Neuronal stem cell (in vitro differentiated cells): ENCODE results near the gene SELENOF.

Experiments
- DNase-seq: peaks from one replicate; pipeline ENCODE4 v3.0.0-alpha.2; 2013; ENCODE audit warnings: low spot score
- H2AFZ ChIP-seq: one replicate; pipeline ENCODE4 v1.6.1; 2013; ENCODE audit warnings: mild to moderate bottlenecking, low read length, inconsistent platforms
- H2AK5ac ChIP-seq: 2 replicates; pipeline ENCODE4 v1.6.1; 2013; ENCODE audit warnings: low read depth, mild to moderate bottlenecking, inconsistent platforms, low read length, moderate library complexity, mixed read lengths
- H2BK120ac ChIP-seq: 2 replicates; pipeline ENCODE4 v1.6.1; 2013; ENCODE audit warnings: low read depth, mild to moderate bottlenecking, inconsistent platforms, low read length, moderate library complexity, mixed read lengths
- H2BK12ac ChIP-seq: one replicate; pipeline ENCODE4 v1.6.1; 2013; ENCODE audit warnings: low read length, inconsistent platforms
- H2BK15ac ChIP-seq: 2 replicates; pipeline ENCODE4 v1.6.1; 2013; ENCODE audit warnings: mild to moderate bottlenecking, low read length, inconsistent platforms, mixed read lengths
- H2BK5ac ChIP-seq: one replicate; pipeline ENCODE4 v1.6.1; 2013; ENCODE audit warnings: inconsistent platforms, mild to moderate bottlenecking, low read length, moderate library complexity
- H3K14ac ChIP-seq: one replicate; pipeline ENCODE4 v1.6.1; 2013; ENCODE audit warnings: low read length, inconsistent platforms
- H3K18ac ChIP-seq: 2 replicates; pipeline ENCODE4 v1.6.1; 2013; ENCODE audit warnings: low read length, inconsistent platforms
- H3K23ac ChIP-seq: 2 replicates; pipeline ENCODE4 v1.6.1; 2013; ENCODE audit warnings: low read depth, mild to moderate bottlenecking, mixed read lengths, low read length, inconsistent platforms; ENCODE audit not compliant: poor library complexity
- H3K27ac ChIP-seq: replicated peaks from 3 replicates; pipeline ENCODE4 v1.5.1; 2013; ENCODE audit warnings: low read length, inconsistent platforms
- H3K27me3 ChIP-seq, 3 experiments: 2 replicates each; pipeline ENCODE4 v1.6.1; 2013; ENCODE audit warnings: low read length in 3 of 3, mild to moderate bottlenecking in 2 of 3, inconsistent platforms in 1 of 3, low read depth in 1 of 3, mixed read lengths in 1 of 3, moderate library complexity in 1 of 3; ENCODE audit not compliant: control insufficient read depth in 3 of 3, insufficient read depth in 3 of 3
- H3K36me3 ChIP-seq, 2 donors: replicated peaks in 1 of 2; 2 replicates each; pipeline ENCODE4 v1.6.1; 2013; ENCODE audit warnings: low read length in 2 of 2; ENCODE audit not compliant: control insufficient read depth in 2 of 2, insufficient read depth in 2 of 2
- H3K4ac ChIP-seq: 2 replicates; pipeline ENCODE4 v1.6.1; 2013; ENCODE audit warnings: inconsistent platforms, mild to moderate bottlenecking, low read length, moderate library complexity
- H3K4me1 ChIP-seq, 2 donors: 1 replicate in 1 of 2; 2 replicates in 1 of 2; pipeline ENCODE4 v1.6.1; 2013; ENCODE audit warnings: low read length in 2 of 2, low read depth in 1 of 2; ENCODE audit not compliant: control insufficient read depth in 2 of 2, insufficient read depth in 1 of 2
- H3K4me2 ChIP-seq: one replicate; pipeline ENCODE4 v1.6.1; 2013; ENCODE audit warnings: mild to moderate bottlenecking, low read length, inconsistent platforms; ENCODE audit not compliant: insufficient read depth, poor library complexity, severe bottlenecking
- H3K4me3 ChIP-seq, 2 donors: 2 replicates each; pipeline ENCODE4 v1.5.1; 2013; ENCODE audit warnings: low read length in 2 of 2, mild to moderate bottlenecking in 2 of 2, inconsistent platforms in 1 of 2, moderate library complexity in 1 of 2
- H3K79me1 ChIP-seq: one replicate; pipeline ENCODE4 v1.6.1; 2013; ENCODE audit warnings: low read depth, mild to moderate bottlenecking, inconsistent platforms, low read length, moderate library complexity
- H3K9ac ChIP-seq: one replicate; pipeline ENCODE4 v1.6.1; 2013; ENCODE audit warnings: mild to moderate bottlenecking, low read depth, low read length, inconsistent platforms; ENCODE audit not compliant: poor library complexity
- H3K9me3 ChIP-seq, 2 donors: replicated peaks in 1 of 2; 2 replicates each; pipeline versions ENCODE3 to v1.6.1; 2013; ENCODE audit warnings: low read length in 2 of 2, mild to moderate bottlenecking in 2 of 2, inconsistent platforms in 1 of 2, low read depth in 1 of 2, mixed read lengths in 1 of 2, moderate library complexity in 1 of 2; ENCODE audit not compliant: control insufficient read depth in 2 of 2, insufficient read depth in 1 of 2
- H4K8ac ChIP-seq: one replicate; pipeline ENCODE4 v1.6.1; 2013; ENCODE audit warnings: low read depth, mild to moderate bottlenecking, inconsistent platforms, low read length, moderate library complexity
- H4K91ac ChIP-seq: one replicate; pipeline ENCODE4 v1.6.1; 2013; ENCODE audit warnings: low read length, low read depth, mild to moderate bottlenecking, inconsistent platforms; ENCODE audit not compliant: poor library complexity
- WGBS, 2 donors: extraction: QIAGEN DNeasy Blood & Tissue Kit; methylation state at CpG; one replicate each; pipeline ENCODE4 v1.1.7; 2013; ENCODE audit warnings: missing lambda C conversion rate in 2 of 2, mixed read lengths in 1 of 2; ENCODE audit not compliant: insufficient read length in 2 of 2, insufficient replicate concordance in 1 of 2; ENCODE audit errors: extremely low coverage in 2 of 2; 5-methylcytosine and 5-hydroxymethylcytosine counted together

Gene SELENOF

DNA sequence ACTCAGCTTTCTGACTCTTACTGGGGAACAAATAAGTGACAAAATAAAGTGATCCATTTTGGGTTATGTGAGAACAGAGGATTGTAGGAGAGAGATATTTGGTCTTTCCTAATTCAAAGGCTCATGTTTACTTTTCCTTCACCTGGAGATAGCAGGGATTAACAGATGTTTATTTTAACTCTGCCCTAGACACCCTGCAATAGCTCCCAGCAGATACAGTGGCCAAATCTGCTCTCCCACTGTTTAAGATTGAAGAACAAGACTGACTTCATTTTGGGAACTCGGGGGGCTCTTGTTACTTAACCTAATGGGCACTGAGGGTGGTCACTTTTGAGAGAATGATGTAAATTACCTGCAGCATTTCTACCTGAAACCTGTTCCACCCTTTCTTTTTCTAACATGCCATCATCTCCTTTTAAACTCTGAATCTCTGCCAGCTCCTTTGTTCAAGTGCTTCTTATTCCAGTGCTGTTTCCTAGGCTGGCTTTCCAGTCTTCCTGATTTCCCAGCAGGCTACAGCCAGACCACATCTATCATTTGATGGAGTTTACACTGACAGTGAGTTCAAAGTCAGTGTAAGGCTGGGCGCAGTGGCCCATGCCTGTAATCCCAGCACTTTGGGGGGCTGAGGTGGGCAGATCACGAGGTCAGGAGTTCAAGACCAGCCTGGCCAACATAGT, 90.0 kb downstream of the SELENOF start:
- Histone ChIP-seq H2AFZ (no peak overlapping the region), H3K4me2 (no peak overlapping the region), H3K9me3 (no peaks in the 10 kb centered on the region), H3K4me1 (no peaks in the 10 kb centered on the region), H3K4me3 (no peak overlapping the region), H3K27me3 (no peaks in the 10 kb centered on the region), H3K18ac (no peak overlapping the region), H3K4ac (no peak overlapping the region), H3K23ac (no peak overlapping the region), H2BK15ac (no peak overlapping the region), H4K91ac (no peak overlapping the region), H3K36me3 (no peaks in the 10 kb centered on the region), H3K79me1 (no peaks in the 10 kb centered on the region), H3K14ac (no peak overlapping the region), H2BK120ac (no peak overlapping the region), H2BK12ac (no peak overlapping the region), H2AK5ac (no peak overlapping the region), H3K27ac (no peak overlapping the region), H2BK5ac (no peak overlapping the region), H3K9ac (no peak overlapping the region), H4K8ac (no peak overlapping the region)
- DNase-seq, result no peak
- no CpG with 5 or more reads among the region's 3 CpGs for WGBS, 2 donors

- Histone ChIP-seq H3K9ac (no peak overlapping the region), H2BK12ac (no peak overlapping the region), H2AFZ (no peak overlapping the region), H4K91ac (no peak overlapping the region), H3K4me3 (no peak overlapping the region), H3K4me1 (no peaks in the 10 kb centered on the region), H3K27ac (no peak overlapping the region), H3K4me2 (no peak overlapping the region), H3K27me3 (no peaks in the 10 kb centered on the region), H3K79me1 (no peaks in the 10 kb centered on the region), H3K36me3 (no peaks in the 10 kb centered on the region), H2AK5ac (no peak overlapping the region), H2BK15ac (no peak overlapping the region), H2BK5ac (no peak overlapping the region), H4K8ac (no peak overlapping the region), H2BK120ac (no peak overlapping the region), H3K14ac (no peak overlapping the region), H3K18ac (no peak overlapping the region), H3K23ac (no peak overlapping the region), H3K4ac (no peak overlapping the region), H3K9me3 (no peaks in the 10 kb centered on the region)
- DNase-seq, result no peak
- no CpG with 5 or more reads among the region's 2 CpGs for WGBS, 2 donors
These were observed 90.5 kb downstream of the SELENOF start for GRCh38 chr1:86823386-86823785.

GRCh38 chr1:86822459-86822858, 91.5 kb downstream of the SELENOF start:
- no peak overlapping the region for H3K27ac ChIP-seq
- no peak for DNase-seq
- no peaks in the 10 kb centered on the region for H3K4me1 ChIP-seq
- no peak overlapping the region for H3K14ac ChIP-seq
- no peak overlapping the region for H2BK15ac ChIP-seq
- no peaks in the 10 kb centered on the region for H3K27me3 ChIP-seq
- no peak overlapping the region for H4K8ac ChIP-seq
- H2BK5ac ChIP-seq, result no peak overlapping the region
- H2AFZ ChIP-seq, result no peak overlapping the region
- no peak overlapping the region for H3K18ac ChIP-seq
- H2AK5ac ChIP-seq, result no peak overlapping the region
- no peak overlapping the region for H2BK12ac ChIP-seq
- WGBS, 2 donors, result no CpG with 5 or more reads among the region's 4 CpGs
- no peak overlapping the region for H4K91ac ChIP-seq
- peak overlapping the region in 1 of 2 donors; percentile 25 for H3K4me3 ChIP-seq
- no peak overlapping the region for H3K4me2 ChIP-seq
- H3K36me3 ChIP-seq, result no peaks in the 10 kb centered on the region
- H3K23ac ChIP-seq, result no peak overlapping the region
- H2BK120ac ChIP-seq, result no peak overlapping the region
- no peak overlapping the region for H3K4ac ChIP-seq
- H3K9ac ChIP-seq, result no peak overlapping the region
- H3K9me3 ChIP-seq, result no peaks in the 10 kb centered on the region
- H3K79me1 ChIP-seq, result no peaks in the 10 kb centered on the region

DNA sequence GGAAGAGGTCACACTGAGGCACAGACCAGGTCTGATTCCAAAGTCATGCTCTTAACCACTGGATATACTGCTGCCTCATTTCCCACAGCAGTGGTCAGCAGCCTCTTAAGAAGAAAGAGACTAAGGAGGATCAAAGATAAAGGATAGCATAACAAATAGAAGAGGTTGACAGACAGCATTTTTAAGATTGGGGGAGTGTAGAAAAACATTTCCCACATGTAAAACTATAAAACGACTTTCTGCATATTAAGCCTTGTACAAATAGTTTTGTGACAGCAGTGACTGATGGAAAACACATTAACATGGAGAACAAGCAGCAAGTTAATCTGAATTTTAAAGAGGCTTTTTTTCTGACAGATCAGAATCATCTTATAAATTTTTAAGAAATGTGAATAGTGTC, 92.0 kb downstream of the SELENOF start:
- Histone ChIP-seq H3K4me2 (no peak overlapping the region), H3K9ac (no peak overlapping the region), H3K9me3 (no peaks in the 10 kb centered on the region), H3K36me3 (no peaks in the 10 kb centered on the region), H3K23ac (no peak overlapping the region), H2AK5ac (no peak overlapping the region), H2BK120ac (no peak overlapping the region), H3K27me3 (no peaks in the 10 kb centered on the region), H2BK5ac (no peak overlapping the region), H2AFZ (no peak overlapping the region), H3K18ac (no peak overlapping the region), H3K14ac (no peak overlapping the region), H3K4me1 (no peaks in the 10 kb centered on the region), H3K4ac (no peak overlapping the region), H2BK15ac (no peak overlapping the region), H2BK12ac (no peak overlapping the region), H3K4me3 (no peak overlapping the region), H4K8ac (no peak overlapping the region), H3K27ac (no peak overlapping the region), H4K91ac (no peak overlapping the region), H3K79me1 (no peaks in the 10 kb centered on the region)
- DNase-seq, result no peak
- no CpG with 5 or more reads among the region's 1 CpG for WGBS, 2 donors
